Trophoblast cell (in vitro differentiated cells and primary cell): ENCODE data around the gene TSR2.
A peak's percentile ranks its signal among the peaks of the same experiment; 100 is the strongest.
"Not testable (repeated sequence)": the region's sequence is repeated elsewhere in the genome, so short reads cannot be mapped to it uniquely, and the experiment has no call there.

Source experiments
- DNase-seq, 2 donors: peaks; one replicate each; pipeline ENCODE4 v3.0.0-alpha.2; 2016
- H2AFZ ChIP-seq: 2 replicates; pipeline ENCODE4 v1.6.1; 2013; ENCODE audit warnings: low read length, moderate library complexity, mild to moderate bottlenecking; ENCODE audit not compliant: insufficient read depth, poor library complexity
- H2AK5ac ChIP-seq: 2 replicates; pipeline ENCODE4 v1.6.1; 2013; ENCODE audit warnings: mild to moderate bottlenecking, low read length
- H2BK120ac ChIP-seq: 2 replicates; pipeline ENCODE4 v1.6.1; 2013; ENCODE audit warnings: low read length, mild to moderate bottlenecking, moderate library complexity; ENCODE audit not compliant: insufficient read depth, poor library complexity
- H2BK12ac ChIP-seq: 2 replicates; pipeline ENCODE4 v1.6.1; 2013; ENCODE audit warnings: mild to moderate bottlenecking, low read length, moderate library complexity
- H2BK5ac ChIP-seq: 2 replicates; pipeline ENCODE4 v1.6.1; 2013; ENCODE audit warnings: low read length, low read depth, moderate library complexity, mild to moderate bottlenecking; ENCODE audit not compliant: poor library complexity
- H3K14ac ChIP-seq: 2 replicates; pipeline ENCODE4 v1.6.1; 2013; ENCODE audit warnings: mild to moderate bottlenecking, low read length
- H3K18ac ChIP-seq: 2 replicates; pipeline ENCODE4 v1.6.1; 2013; ENCODE audit warnings: mild to moderate bottlenecking, low read length
- H3K23ac ChIP-seq: 2 replicates; pipeline ENCODE4 v1.6.1; 2013; ENCODE audit warnings: low read length
- H3K27ac ChIP-seq: 2 replicates; pipeline ENCODE4 v1.5.1; 2013; ENCODE audit warnings: low read depth, mild to moderate bottlenecking, inconsistent platforms, low read length, moderate library complexity
- H3K27me3 ChIP-seq: 2 replicates; pipeline ENCODE4 v1.6.1; 2013; ENCODE audit warnings: inconsistent platforms, mild to moderate bottlenecking, low read length, moderate library complexity; ENCODE audit not compliant: insufficient read depth
- H3K36me3 ChIP-seq, 2 experiments: 1 replicate in 1 of 2; 2 replicates in 1 of 2; pipeline ENCODE4 v1.6.1; 2013; ENCODE audit warnings: low read length in 2 of 2, mild to moderate bottlenecking in 2 of 2, moderate library complexity in 1 of 2; ENCODE audit not compliant: insufficient read depth in 2 of 2, control insufficient read depth in 1 of 2
- H3K4ac ChIP-seq: 2 replicates; pipeline ENCODE4 v1.6.1; 2013; ENCODE audit warnings: low read depth, mild to moderate bottlenecking, low read length, moderate library complexity
- H3K4me1 ChIP-seq, 2 experiments: 1 replicate in 1 of 2; 2 replicates in 1 of 2; pipeline ENCODE4 v1.6.1; 2013; ENCODE audit warnings: low read length in 2 of 2, mild to moderate bottlenecking in 2 of 2, moderate library complexity in 1 of 2; ENCODE audit not compliant: insufficient read depth in 2 of 2, control insufficient read depth in 1 of 2
- H3K4me2 ChIP-seq: 2 replicates; pipeline ENCODE4 v1.6.1; 2013; ENCODE audit warnings: inconsistent platforms, mild to moderate bottlenecking, low read length, moderate library complexity
- H3K4me3 ChIP-seq: 2 replicates; pipeline ENCODE4 v1.5.1; 2013; ENCODE audit warnings: mild to moderate bottlenecking, low read depth, low read length, inconsistent platforms
- H3K79me1 ChIP-seq: one replicate; pipeline ENCODE4 v1.6.1; 2013; ENCODE audit warnings: low read length
- H3K79me2 ChIP-seq: 2 replicates; pipeline ENCODE4 v1.6.1; 2013; ENCODE audit warnings: low read length, mild to moderate bottlenecking; ENCODE audit not compliant: control insufficient read depth, insufficient read depth, poor library complexity
- H3K9ac ChIP-seq: 2 replicates; pipeline ENCODE4 v1.6.1; 2013; ENCODE audit warnings: mild to moderate bottlenecking, low read length
- H3K9me3 ChIP-seq: 2 replicates; pipeline ENCODE4 v1.6.1; 2013; ENCODE audit warnings: low read depth, mild to moderate bottlenecking, control low read depth, inconsistent platforms, low read length; ENCODE audit not compliant: insufficient read depth
- H4K12ac ChIP-seq: 2 replicates; pipeline ENCODE4 v1.6.1; 2013; ENCODE audit warnings: low read depth, mild to moderate bottlenecking, low read length, moderate library complexity
- H4K8ac ChIP-seq: 2 replicates; pipeline ENCODE4 v1.6.1; 2013; ENCODE audit warnings: low read depth, mild to moderate bottlenecking, low read length, moderate library complexity
- H4K91ac ChIP-seq: one replicate; pipeline ENCODE4 v1.6.1; 2013; ENCODE audit warnings: low read depth, mild to moderate bottlenecking, low read length, moderate library complexity
- WGBS: extraction: QIAGEN DNeasy Blood & Tissue Kit; methylation state at CpG from one replicate; pipeline ENCODE4 v1.1.7; 2013; ENCODE audit warnings: missing lambda C conversion rate; ENCODE audit not compliant: insufficient read length, insufficient coverage; ENCODE audit errors: extremely low coverage; 5-methylcytosine and 5-hydroxymethylcytosine counted together

Gene TSR2

DNA sequence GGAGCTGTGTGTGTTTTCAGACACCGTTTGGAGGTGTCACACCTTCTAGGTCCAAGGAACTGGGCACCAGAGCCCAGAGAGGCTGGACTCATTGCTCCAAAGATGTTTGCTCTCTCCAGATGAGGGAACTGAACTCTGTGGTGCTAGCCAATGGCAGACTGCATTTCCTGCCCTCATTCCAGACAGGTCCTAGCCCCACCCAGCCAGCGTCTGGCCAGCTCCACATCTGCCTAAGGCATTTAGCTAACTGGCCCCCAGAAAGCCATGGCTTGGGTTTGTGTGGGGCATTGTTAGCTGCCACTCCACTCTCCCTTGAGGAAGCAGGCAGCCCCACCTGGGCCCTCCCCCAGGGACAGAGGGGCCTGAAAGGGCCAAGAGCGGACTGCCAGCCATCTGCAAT, 44.5 kb downstream of the TSR2 start:
- Histone ChIP-seq H3K9ac (no peak overlapping the region), H2BK12ac (no peak overlapping the region), H3K4me1 (peaks cover 18 to 27% of the 10 kb centered on the region in 2 experiments), H3K14ac (no peak overlapping the region), H3K23ac (no peak overlapping the region), H2BK120ac (no peak overlapping the region), H3K9me3 (no peaks in the 10 kb centered on the region), H3K27me3 (no peaks in the 10 kb centered on the region), H3K79me2 (no peaks in the 10 kb centered on the region), H3K4me3 (no peak overlapping the region), H4K91ac (no peak overlapping the region), H3K36me3 (no peaks in the 10 kb centered on the region), H3K18ac (no peak overlapping the region), H3K27ac (peak overlapping the region; percentile 33), H4K8ac (no peak overlapping the region), H3K79me1 (peaks cover 8% of the 10 kb centered on the region), H4K12ac (no peak overlapping the region), H2BK5ac (no peak overlapping the region), H3K4me2 (no peak overlapping the region), H2AK5ac (no peak overlapping the region), H3K4ac (no peak overlapping the region), H2AFZ (no peak overlapping the region)
- no CpG with 5 or more reads among the region's 3 CpGs for WGBS
- DNase-seq, result no peak

- H2AFZ ChIP-seq, H3K4me2 ChIP-seq, H2BK120ac ChIP-seq, H3K14ac ChIP-seq, H3K9ac ChIP-seq, H3K23ac ChIP-seq, H3K79me2 ChIP-seq, H4K8ac ChIP-seq, H2AK5ac ChIP-seq, H3K27ac ChIP-seq, H3K4me1 ChIP-seq, H3K18ac ChIP-seq, H3K4ac ChIP-seq, H3K79me1 ChIP-seq, H3K27me3 ChIP-seq, H2BK5ac ChIP-seq, H3K36me3 ChIP-seq, H4K91ac ChIP-seq, H4K12ac ChIP-seq, H3K4me3 ChIP-seq, H3K9me3 ChIP-seq, DNase-seq, H2BK12ac ChIP-seq: not testable (repeated sequence)
- WGBS, result no CpG with 5 or more reads among the region's 5 CpGs
These were observed 49.6 kb downstream of the TSR2 start for GRCh38 chrX:54489819-54490218.

DNA sequence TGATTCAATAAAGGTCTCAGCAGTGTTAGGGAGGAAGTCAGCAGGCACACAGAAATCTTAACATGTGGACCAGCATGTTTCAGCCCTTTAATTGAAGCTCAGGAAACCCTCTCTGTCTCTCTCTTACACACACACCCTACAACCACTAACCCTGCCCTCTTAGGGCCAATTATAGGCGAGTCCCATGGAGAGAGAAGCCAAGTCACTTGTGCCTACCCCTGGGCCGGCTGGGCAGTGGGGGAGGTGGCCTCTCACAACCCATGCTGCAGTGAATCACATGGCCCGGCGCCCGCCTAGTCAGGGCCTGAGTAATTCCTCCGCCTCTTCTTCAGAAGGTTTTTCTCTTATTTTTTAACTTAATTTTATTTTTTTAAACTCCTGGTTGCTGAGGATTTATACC, 52.1 kb downstream of the TSR2 start:
- H3K18ac ChIP-seq, result no peak overlapping the region
- H3K79me1 ChIP-seq, result peaks cover 14% of the 10 kb centered on the region
- no peak overlapping the region for H4K12ac ChIP-seq
- H3K36me3 ChIP-seq, result no peaks in the 10 kb centered on the region
- no peaks in the 10 kb centered on the region for H3K27me3 ChIP-seq
- H2BK120ac ChIP-seq, result no peak overlapping the region
- H2BK12ac ChIP-seq, result no peak overlapping the region
- H2AK5ac ChIP-seq, result no peak overlapping the region
- no peak overlapping the region for H3K4me3 ChIP-seq
- H2AFZ ChIP-seq, result no peak overlapping the region
- DNase-seq, result no peak
- no peak overlapping the region for H3K23ac ChIP-seq
- H4K8ac ChIP-seq, result no peak overlapping the region
- H3K4ac ChIP-seq, result no peak overlapping the region
- H4K91ac ChIP-seq, result no peak overlapping the region
- no peaks in the 10 kb centered on the region for H3K9me3 ChIP-seq
- no peak overlapping the region for H3K9ac ChIP-seq
- peaks cover 3 to 5% of the 10 kb centered on the region in 2 experiments for H3K4me1 ChIP-seq
- no peak overlapping the region for H3K4me2 ChIP-seq
- H3K27ac ChIP-seq, result no peak overlapping the region
- no CpG with 5 or more reads among the region's 6 CpGs for WGBS
- H2BK5ac ChIP-seq, result no peak overlapping the region
- no peak overlapping the region for H3K14ac ChIP-seq
- H3K79me2 ChIP-seq, result peaks cover 11% of the 10 kb centered on the region

DNA sequence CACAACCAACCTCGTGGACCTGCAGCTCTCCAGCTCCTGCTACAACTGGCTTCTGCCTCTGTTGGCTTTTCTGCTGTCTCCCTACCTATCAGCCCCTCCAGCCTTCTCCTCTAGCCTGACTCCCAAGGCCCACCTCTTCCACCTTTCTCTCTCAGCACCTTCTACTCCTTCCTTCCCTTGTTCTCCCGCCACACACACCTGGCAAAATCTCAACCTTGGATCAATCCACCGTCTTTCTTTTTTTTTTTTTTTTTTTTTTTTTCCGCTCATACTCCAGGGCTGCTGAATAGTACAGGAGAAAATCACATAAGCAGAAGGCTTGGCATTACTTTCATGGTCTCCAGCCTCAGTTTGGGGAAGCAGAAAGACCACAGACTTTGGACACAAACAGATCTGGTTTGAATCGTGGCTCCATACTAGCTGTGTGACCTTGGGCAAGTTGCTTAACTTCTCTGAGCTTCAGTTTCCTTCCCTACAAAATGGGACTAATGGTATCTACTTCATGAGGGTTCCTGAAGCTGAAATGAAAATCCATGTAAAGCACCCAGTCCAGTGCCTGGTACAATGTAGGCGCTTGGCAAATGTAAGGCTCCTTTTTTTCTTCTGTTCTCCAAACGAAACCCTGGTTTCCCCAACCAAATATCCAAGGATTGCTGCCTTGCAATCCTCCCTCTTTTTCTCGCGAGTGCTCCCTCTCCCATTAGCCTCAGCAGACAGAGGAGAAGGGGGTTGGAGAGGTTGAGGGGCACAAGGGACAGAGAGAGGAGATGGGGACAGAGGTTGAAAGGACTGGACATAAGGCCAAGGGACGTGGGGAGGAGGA, 54.2 kb downstream of the TSR2 start:
- Histone ChIP-seq H4K12ac (peak overlapping the region; percentile 77), H3K9ac (peak overlapping the region; percentile 14), H3K14ac (peak overlapping the region; percentile 81), H3K36me3 (no peaks in the 10 kb centered on the region), H3K79me1 (peaks cover 14% of the 10 kb centered on the region), H3K4me2 (peak overlapping the region; percentile 51), H2AFZ (no peak overlapping the region), H3K23ac (no peak overlapping the region), H3K4ac (peak overlapping the region; percentile 89), H2AK5ac (no peak overlapping the region), H3K4me3 (peak overlapping the region; percentile 72), H2BK5ac (no peak overlapping the region), H3K18ac (peak overlapping the region; percentile 98), H3K79me2 (peaks cover 11% of the 10 kb centered on the region), H3K4me1 (peaks cover 3 to 5% of the 10 kb centered on the region in 2 experiments), H2BK12ac (no peak overlapping the region), H3K27ac (no peak overlapping the region), H3K9me3 (no peaks in the 10 kb centered on the region), H4K8ac (peak overlapping the region; percentile 74), H3K27me3 (no peaks in the 10 kb centered on the region), H4K91ac (peak overlapping the region; percentile 77), H2BK120ac (no peak overlapping the region)
- WGBS, result no CpG with 5 or more reads among the region's 10 CpGs
- DNase-seq, result no peak
